OCI-LY7 (cell line): ENCODE measurements around the gene HCN3.

Experiments
- CTCF ChIP-seq: fragments of 200-600 bp; sonication (generic); conservative IDR thresholded peaks from 2 replicates; pipeline ENCODE4 v1.5.1; 2014; ENCODE audit warnings: mild to moderate bottlenecking, antibody characterized with exemption, low read length, moderate library complexity, mixed read lengths
- EZH2phosphoT487 ChIP-seq: fragments of 200-600 bp; sonication (generic); IDR thresholded peaks from 2 replicates; pipeline ENCODE4 v1.6.1; 2018; ENCODE audit warnings: low read depth, borderline replicate concordance, mild to moderate bottlenecking, mixed run types, antibody characterized with exemption, low read length, moderate library complexity, mixed read lengths

DNA sequence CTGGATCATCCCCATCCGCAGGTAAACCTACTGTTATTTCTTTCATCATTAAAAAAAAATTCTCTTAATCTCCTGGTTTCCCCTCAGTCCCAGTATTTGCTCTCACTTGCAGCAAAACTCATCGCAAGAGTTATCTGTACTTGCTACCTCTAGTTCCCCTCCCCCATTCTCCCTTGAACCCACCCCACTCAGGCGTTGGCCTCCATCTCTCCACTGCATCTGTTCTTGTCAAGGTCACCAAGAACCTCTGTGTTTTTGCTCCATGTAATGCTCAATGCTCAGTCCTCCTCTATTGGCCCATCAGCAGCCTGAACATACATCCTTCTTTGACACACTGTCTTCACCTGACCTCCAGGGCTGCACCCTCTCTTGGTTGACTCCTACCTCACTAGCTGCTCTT is 19.4 kb downstream of the HCN3 start:
- TF ChIP-seq CTCF (no peak), EZH2phosphoT487 (no peak)
